Endothelial cell of umbilical vein (primary cell): ENCODE results near the gene ZNF697. TPM values are rescaled to one million over a fixed set of nuclear protein-coding genes. Genes with fewer than 3 reads are reported as not detected.

ENCODE experiments used
- BruUV-seq: library from RNA; stranded (reverse); fragments of 400-500 nt; replicated peaks from 2 replicates; lab custom pipeline; 2021; lab: Mats Ljungman, UMichigan
- CTCF ChIA-PET: fragments of 300-600, 350-600 bp; sonication (Branson Sonifier 250); formaldehyde crosslinking; loops from one replicate; lab custom pipeline; 2021; ENCODE audit warnings: antibody characterized with exemption, inconsistent platforms; lab: Charles Lee
- POLR2A ChIA-PET: fragments of 300-600, 350-600 bp; sonication (Branson Sonifier 250); formaldehyde crosslinking; loops from one replicate; lab custom pipeline; 2021; ENCODE audit warnings: antibody characterized with exemption, inconsistent platforms; lab: Charles Lee
- DNase-seq: peaks from one replicate; pipeline ENCODE4 v3.0.0-alpha.2; 2011; ENCODE audit warnings: low read depth, low spot score
- FAIRE-seq: peaks from 2 replicates; lab custom pipeline; 2011; peaks lifted over from hg19 to GRCh38; lab: Jason Lieb, UNC
- H2AFZ ChIP-seq: 2 replicates; pipeline ENCODE4 v1.6.0; 2012; ENCODE audit warnings: low read depth, low read length, control low read depth, inconsistent platforms
- H3K27ac ChIP-seq: 2 replicates; pipeline ENCODE4 v1.5.1; 2011; ENCODE audit warnings: low read depth, mild to moderate bottlenecking, control low read depth, low read length, moderate library complexity; ENCODE audit not compliant: insufficient read depth
- H3K27me3 ChIP-seq, 2 experiments: 2 replicates each; pipeline versions ENCODE4 v1.6.0 to v1.6.1; 2011; ENCODE audit warnings: low read length in 2 of 2, mixed read lengths in 1 of 2; ENCODE audit not compliant: control insufficient read depth in 2 of 2, insufficient read depth in 2 of 2
- H3K36me3 ChIP-seq, 2 experiments: 2 replicates in 1 of 2; 3 replicates in 1 of 2; pipeline ENCODE4 v1.5.1; 2011; ENCODE audit warnings: low read length in 2 of 2, mild to moderate bottlenecking in 1 of 2, moderate library complexity in 1 of 2; ENCODE audit not compliant: control insufficient read depth in 2 of 2, insufficient read depth in 2 of 2; ENCODE audit errors: extremely low read depth in 1 of 2
- H3K4me1 ChIP-seq: 3 replicates; pipeline ENCODE4 v1.5.1; 2011; ENCODE audit warnings: mild to moderate bottlenecking, low read length; ENCODE audit not compliant: control insufficient read depth, insufficient read depth; ENCODE audit errors: extremely low read depth
- H3K4me2 ChIP-seq: 2 replicates; pipeline ENCODE4 v1.6.1; 2011; ENCODE audit warnings: low read length, control low read depth, mixed read lengths; ENCODE audit not compliant: insufficient read depth
- H3K4me3 ChIP-seq, 3 experiments: fragments of 200-600 bp in 1 of 3; sonication (generic), shearing (Covaris generic) in 1 of 3; replicated peaks in 1 of 3; 2 replicates each; pipeline ENCODE4 v1.5.1; 2011 to 2016; ENCODE audit warnings: control low read depth in 3 of 3, low read length in 3 of 3, mild to moderate bottlenecking in 2 of 3, inconsistent platforms in 1 of 3, low read depth in 1 of 3, moderate library complexity in 1 of 3; ENCODE audit not compliant: insufficient read depth in 1 of 3
- H3K79me2 ChIP-seq: 2 replicates; pipeline ENCODE4 v1.6.0; 2012; ENCODE audit warnings: low read length, inconsistent platforms; ENCODE audit not compliant: control insufficient read depth, insufficient read depth
- H3K9ac ChIP-seq: replicated peaks from 2 replicates; pipeline ENCODE3; 2011; ENCODE audit warnings: low read length, control low read depth; ENCODE audit not compliant: insufficient read depth; ENCODE audit errors: extremely low read depth
- H3K9me1 ChIP-seq: replicated peaks from 3 replicates; pipeline ENCODE4 v1.6.0; 2011; ENCODE audit warnings: mild to moderate bottlenecking, low read length; ENCODE audit not compliant: control insufficient read depth, insufficient read depth; ENCODE audit errors: extremely low read depth
- H3K9me3 ChIP-seq: replicated peaks from 2 replicates; pipeline ENCODE4 v1.5.1; 2012; ENCODE audit warnings: low read length, inconsistent platforms; ENCODE audit not compliant: control insufficient read depth, insufficient read depth
- H4K20me1 ChIP-seq: replicated peaks from 2 replicates; pipeline ENCODE3; 2011; ENCODE audit warnings: mild to moderate bottlenecking, low read length; ENCODE audit not compliant: control insufficient read depth, insufficient read depth; ENCODE audit errors: extremely low read depth
- CTCF ChIP-seq, 2 donors: IDR thresholded peaks; 1 replicate in 1 of 2; 2 replicates in 1 of 2; pipeline ENCODE4 v1.5.1; 2011; ENCODE audit warnings: low read length in 2 of 2, mild to moderate bottlenecking in 2 of 2, moderate library complexity in 2 of 2, control low read depth in 1 of 2, inconsistent platforms in 1 of 2, low read depth in 1 of 2; ENCODE audit not compliant: insufficient read depth in 1 of 2; ENCODE audit errors: extremely low read depth in 1 of 2
- EZH2 ChIP-seq: IDR thresholded peaks from 2 replicates; pipeline ENCODE4 v1.6.1; 2012; ENCODE audit warnings: borderline replicate concordance, low read depth, mild to moderate bottlenecking, moderate library complexity, low read length, inconsistent platforms; ENCODE audit not compliant: severe bottlenecking
- FOS ChIP-seq: IDR thresholded peaks from 2 replicates; pipeline ENCODE4 v1.6.1; 2011; ENCODE audit warnings: mild to moderate bottlenecking, low read length, moderate library complexity, borderline replicate concordance; ENCODE audit not compliant: insufficient read depth
- GATA2 ChIP-seq: IDR thresholded peaks from 2 replicates; pipeline ENCODE4 v1.7.0; 2011; ENCODE audit warnings: low read depth, mild to moderate bottlenecking, moderate library complexity, mixed read lengths, low read length; ENCODE audit not compliant: insufficient read length, insufficient read depth
- JUN ChIP-seq: IDR thresholded peaks from 2 replicates; pipeline ENCODE4 v1.6.1; 2011; ENCODE audit warnings: borderline replicate concordance, low read depth; ENCODE audit not compliant: insufficient read length, insufficient read depth
- MAX ChIP-seq: IDR thresholded peaks from 2 replicates; pipeline ENCODE4 v1.6.1; 2011; ENCODE audit not compliant: insufficient read depth, insufficient read length
- MYC ChIP-seq: IDR thresholded peaks from one replicate; pipeline ENCODE4 v1.6.1; 2011; ENCODE audit warnings: mild to moderate bottlenecking, low read depth, low read length
- POLR2A ChIP-seq: IDR thresholded peaks from 2 replicates; pipeline ENCODE4 v1.6.1; 2012; ENCODE audit warnings: low read depth, mild to moderate bottlenecking, control low read depth, low read length
- POLR2AphosphoS5 ChIP-seq: IDR thresholded peaks from 2 replicates; pipeline ENCODE4 v1.6.1; 2012; ENCODE audit warnings: low read depth, mild to moderate bottlenecking, control low read depth, low read length, moderate library complexity; ENCODE audit not compliant: insufficient read depth
- dilution Hi-C: fragments of 300-500 bp; cut with MboI; formaldehyde crosslinking; loops from one replicate; pipeline ENCODE4 v1.15.0; 2019; ENCODE audit warnings: low sequenced_read_pairs; ENCODE audit not compliant: extremely low pct_ligation_motif_present
- intact Hi-C: fragments of 100-400 bp; cut with micrococcal nuclease; formaldehyde crosslinking; loops from one replicate; pipeline ENCODE4 v1.10.0; 2022
- polyA plus RNA-seq, 4 experiments: library from polyadenylated mRNA; depleted of rRNA in 3 of 4; stranded (reverse) in 3 of 4; unstranded in 1 of 4; fragments of >200 nt; gene quantifications; 2 replicates each; pipeline versions ENCODE4 v1.2.1 to v1.2.3, GENCODE V29; 2011 to 2012; ENCODE audit warnings: missing spikeins in 1 of 4
- total RNA-seq: library from RNA; stranded (reverse); gene quantifications from 2 replicates; pipeline ENCODE4 v1.2.3, GENCODE V29; 2021

ZNF697 gene
- total and polyA plus RNA-seq, 2 donors (not counting 3 experiments of a cell fraction or from before 2014, with no cell fraction given) = 6.2 to 14.1 TPM

- TF ChIP-seq JUN = no peak
- TF ChIP-seq MYC = no peak
- no peak for TF ChIP-seq GATA2
- no peak for TF ChIP-seq POLR2AphosphoS5
- no peak for TF ChIP-seq CTCF (IDR thresholded peaks at IDR 0.05; ENCODE audit: extremely low read depth in 1 of 2, insufficient read depth in 1 of 2, low read depth in 1 of 2, low read length in 2 of 2)
- no peak for TF ChIP-seq POLR2A
- no peak for TF ChIP-seq MAX
- no peak for TF ChIP-seq EZH2
- TF ChIP-seq FOS = no peak
- dilution Hi-C loops (no loop called here), intact Hi-C loops (no loop called here)
- peaks cover 3% of the 10 kb centered on the region for H3K4me1 ChIP-seq
- no peak overlapping the region for H3K9ac ChIP-seq
- H2AFZ ChIP-seq = no peak overlapping the region
- H3K36me3 ChIP-seq = no peaks in the 10 kb centered on the region
- no peaks in the 10 kb centered on the region for H4K20me1 ChIP-seq
- peaks cover 11 to 15% of the 10 kb centered on the region in 2 experiments for H3K27me3 ChIP-seq
- FAIRE-seq (no peak), DNase-seq (no peak)
- no TSS peak for BruUV-seq
- H3K4me3 ChIP-seq = no peak overlapping the region
- CTCF ChIA-PET = no interaction called here
- no peak overlapping the region for H3K4me2 ChIP-seq
- no peaks in the 10 kb centered on the region for H3K79me2 ChIP-seq
- H3K9me3 ChIP-seq = no peaks in the 10 kb centered on the region
- no peaks in the 10 kb centered on the region for H3K9me1 ChIP-seq
- no peak overlapping the region for H3K27ac ChIP-seq
- POLR2A ChIA-PET = interaction anchor here (0.7 kb wide), 1 partner anchor 10 kb away, joined by 3 read pairs; no protein-coding TSS in a partner anchor
Observed at GRCh38 chr1:119593805-119594204, 54.3 kb downstream of the ZNF697 start.
